Measurements from ENCODE around the gene PRAMEF5.
"Not testable (repeated sequence)": the region's sequence is repeated elsewhere in the genome, so short reads cannot be mapped to it uniquely, and the experiment has no call there.

DNA sequence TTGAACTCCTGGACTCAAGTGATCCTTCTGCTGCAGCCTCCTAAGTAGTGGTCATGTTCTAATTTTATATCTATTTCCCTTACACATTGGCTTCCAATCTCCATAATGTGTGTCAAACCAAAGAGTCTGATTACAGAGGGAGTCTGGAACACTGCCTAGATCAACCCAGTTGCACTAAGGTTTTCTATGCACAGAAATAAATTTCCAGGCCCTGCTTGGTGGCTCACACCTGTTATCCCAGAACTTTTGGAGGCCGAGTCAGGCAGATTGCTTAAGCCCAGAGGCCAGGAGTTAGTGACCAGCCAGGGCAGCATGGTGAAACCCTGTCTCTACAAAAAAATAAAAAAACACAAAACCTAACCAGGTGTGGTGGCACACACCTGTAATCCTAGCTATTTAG, 19.9 kb upstream of the PRAMEF5 start:
- TF ChIP-seq, protein P1, sequence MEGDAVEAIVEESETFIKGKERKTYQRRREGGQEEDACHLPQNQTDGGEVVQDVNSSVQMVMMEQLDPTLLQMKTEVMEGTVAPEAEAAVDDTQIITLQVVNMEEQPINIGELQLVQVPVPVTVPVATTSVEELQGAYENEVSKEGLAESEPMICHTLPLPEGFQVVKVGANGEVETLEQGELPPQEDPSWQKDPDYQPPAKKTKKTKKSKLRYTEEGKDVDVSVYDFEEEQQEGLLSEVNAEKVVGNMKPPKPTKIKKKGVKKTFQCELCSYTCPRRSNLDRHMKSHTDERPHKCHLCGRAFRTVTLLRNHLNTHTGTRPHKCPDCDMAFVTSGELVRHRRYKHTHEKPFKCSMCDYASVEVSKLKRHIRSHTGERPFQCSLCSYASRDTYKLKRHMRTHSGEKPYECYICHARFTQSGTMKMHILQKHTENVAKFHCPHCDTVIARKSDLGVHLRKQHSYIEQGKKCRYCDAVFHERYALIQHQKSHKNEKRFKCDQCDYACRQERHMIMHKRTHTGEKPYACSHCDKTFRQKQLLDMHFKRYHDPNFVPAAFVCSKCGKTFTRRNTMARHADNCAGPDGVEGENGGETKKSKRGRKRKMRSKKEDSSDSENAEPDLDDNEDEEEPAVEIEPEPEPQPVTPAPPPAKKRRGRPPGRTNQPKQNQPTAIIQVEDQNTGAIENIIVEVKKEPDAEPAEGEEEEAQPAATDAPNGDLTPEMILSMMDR (conservative IDR thresholded peaks at IDR 0.05 in 1 of 2, IDR thresholded peaks at IDR 0.05 in 1 of 2; ENCODE audit: extremely low read depth in 1 of 2, insufficient read depth in 1 of 2, low read depth in 1 of 2, low read length in 2 of 2), result not testable (repeated sequence)
- not testable (repeated sequence) for TF ChIP-seq EZH2 (IDR thresholded peaks at IDR 0.05; ENCODE audit: borderline replicate concordance, low read length)

Measured in mammary epithelial cell (primary cell).